Subcutaneous abdominal adipose tissue (tissue), 5 donors: ENCODE measurements around the gene MICALL1.
A peak's percentile ranks its signal among the peaks of the same experiment; 100 is the strongest.
"Not testable (repeated sequence)": the region's sequence is repeated elsewhere in the genome, so short reads cannot be mapped to it uniquely, and the experiment has no call there.

ENCODE experiments used
- H3K27ac ChIP-seq: one replicate; pipeline ENCODE4 v1.7.0; 2013; ENCODE audit warnings: low read depth, mild to moderate bottlenecking, inconsistent platforms, low read length, moderate library complexity
- H3K27me3 ChIP-seq, 5 donors: one replicate each; pipeline ENCODE4 v1.7.0; 2013; ENCODE audit warnings: low read length in 5 of 5, inconsistent platforms in 1 of 5; ENCODE audit not compliant: control insufficient read depth in 5 of 5, insufficient read depth in 4 of 5
- H3K36me3 ChIP-seq, 5 donors: one replicate each; pipeline ENCODE4 v1.7.0; 2013; ENCODE audit warnings: low read length in 5 of 5; ENCODE audit not compliant: control insufficient read depth in 5 of 5, insufficient read depth in 5 of 5
- H3K4me1 ChIP-seq, 5 donors: one replicate each; pipeline ENCODE4 v1.7.0; 2013; ENCODE audit warnings: low read length in 5 of 5, mild to moderate bottlenecking in 3 of 5, moderate library complexity in 1 of 5; ENCODE audit not compliant: control insufficient read depth in 5 of 5, insufficient read depth in 5 of 5
- H3K4me3 ChIP-seq, 5 donors: one replicate each; pipeline ENCODE4 v1.7.0; 2013; ENCODE audit warnings: low read length in 5 of 5, low read depth in 1 of 5
- H3K9ac ChIP-seq, 5 donors: one replicate each; pipeline ENCODE4 v1.7.0; 2013; ENCODE audit warnings: low read length in 5 of 5, mild to moderate bottlenecking in 4 of 5, moderate library complexity in 3 of 5
- H3K9me3 ChIP-seq, 5 donors: one replicate each; pipeline ENCODE4 v1.7.0; 2013; ENCODE audit warnings: low read length in 5 of 5; ENCODE audit not compliant: control insufficient read depth in 5 of 5
- donor health status: healthy.
- donor health status: healthy.
- donor health status: healthy.
- donor health status: healthy.
- donor health status: healthy.

MICALL1 gene

DNA sequence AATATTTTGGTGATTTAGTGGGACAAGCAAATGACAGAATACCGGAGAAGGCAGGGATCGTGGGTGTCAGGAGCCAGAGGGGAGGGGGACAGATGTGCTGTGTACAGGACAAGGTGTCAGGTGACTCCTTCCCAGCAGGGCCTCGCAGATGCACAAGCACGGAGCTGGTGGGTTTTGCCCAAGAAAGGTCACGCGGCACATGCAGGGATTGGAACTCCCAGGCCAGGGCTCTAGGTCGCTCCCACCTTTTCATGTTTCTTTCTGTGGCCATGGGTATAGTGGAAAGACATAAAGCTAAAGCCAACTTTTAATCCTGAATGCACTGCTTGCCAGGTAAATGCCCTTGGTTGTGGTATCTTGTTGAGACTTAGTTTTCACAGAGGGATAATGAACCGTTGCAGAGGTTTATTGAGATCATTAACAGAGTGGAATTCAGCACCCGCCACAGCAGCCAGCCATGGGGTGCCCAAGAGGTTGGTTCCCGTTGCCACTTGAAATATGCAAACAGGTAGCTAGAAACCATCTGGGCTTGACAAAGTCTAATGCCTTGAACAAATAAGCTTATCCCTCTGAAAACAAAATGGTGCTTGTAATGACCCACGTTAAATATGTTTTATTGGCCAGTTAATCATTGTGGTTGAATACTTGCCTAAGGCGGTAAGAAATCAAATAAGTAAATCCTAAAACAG lies 37.2 kb downstream of the MICALL1 start:
- H3K36me3 ChIP-seq, result peaks cover 0 to 42% (median 29%) of the 10 kb centered on the region in 5 donors
- H3K9ac ChIP-seq, result no peak overlapping the region
- no peaks in the 10 kb centered on the region for H3K27me3 ChIP-seq
- H3K4me3 ChIP-seq, result no peak overlapping the region
- H3K9me3 ChIP-seq, result no peaks in the 10 kb centered on the region
- H3K27ac ChIP-seq, result no peak overlapping the region
- peaks cover 0 to 9% (median 7%) of the 10 kb centered on the region in 5 donors for H3K4me1 ChIP-seq

GRCh38 chr22:37943825-37944198 lies 37.7 kb downstream of the MICALL1 start:
- no peaks in the 10 kb centered on the region for H3K27me3 ChIP-seq
- H3K27ac ChIP-seq, result no peak overlapping the region
- H3K9me3 ChIP-seq, result no peaks in the 10 kb centered on the region
- H3K9ac ChIP-seq, result no peak overlapping the region
- H3K36me3 ChIP-seq, result peaks cover 0 to 42% (median 29%) of the 10 kb centered on the region in 5 donors
- no peak overlapping the region for H3K4me3 ChIP-seq
- peaks cover 0 to 9% (median 7%) of the 10 kb centered on the region in 5 donors for H3K4me1 ChIP-seq

- not testable (repeated sequence) for H3K27me3 ChIP-seq, H3K4me3 ChIP-seq, H3K27ac ChIP-seq, H3K4me1 ChIP-seq, H3K9me3 ChIP-seq, H3K9ac ChIP-seq
- peaks cover 0 to 37% (median 27%) of the 10 kb centered on the region in 5 donors for H3K36me3 ChIP-seq
Observed at GRCh38 chr22:37944423-37944822, 38.3 kb downstream of the MICALL1 start.

- not testable (repeated sequence) for H3K4me1 ChIP-seq, H3K27ac ChIP-seq, H3K4me3 ChIP-seq, H3K9ac ChIP-seq, H3K27me3 ChIP-seq, H3K9me3 ChIP-seq
- peaks cover 0 to 13% (median 7%) of the 10 kb centered on the region in 5 donors for H3K36me3 ChIP-seq
Observed at GRCh38 chr22:37947142-37947795, 41.2 kb downstream of the MICALL1 start.

DNA sequence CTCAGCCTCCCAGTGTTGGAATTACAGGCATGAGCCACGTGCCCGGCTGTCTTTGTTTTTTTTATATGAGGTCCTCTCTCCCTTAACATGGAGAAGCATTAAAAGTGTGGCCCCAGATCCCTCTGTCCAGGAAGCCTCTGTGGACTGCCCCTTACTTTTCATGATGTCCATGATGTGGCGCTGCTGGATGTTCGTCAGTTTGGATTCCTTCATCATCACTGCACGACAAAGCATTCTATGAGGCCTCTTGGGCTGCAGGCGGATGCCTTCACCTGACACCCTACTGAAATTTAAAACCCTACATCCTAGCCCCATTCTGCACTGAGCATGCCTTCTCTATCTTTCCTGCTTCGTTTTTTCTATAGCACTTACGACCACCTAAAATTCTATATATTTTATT lies 45.2 kb downstream of the MICALL1 start:
- H3K27ac ChIP-seq, result no peak overlapping the region
- no peaks in the 10 kb centered on the region for H3K9me3 ChIP-seq
- H3K4me3 ChIP-seq, result no peak overlapping the region
- H3K4me1 ChIP-seq, result peaks cover 2 to 26% (median 24%) of the 10 kb centered on the region in 5 donors
- H3K27me3 ChIP-seq, result no peaks in the 10 kb centered on the region
- no peak overlapping the region for H3K9ac ChIP-seq
- no peaks in the 10 kb centered on the region for H3K36me3 ChIP-seq

GRCh38 chr22:37952629-37953028 lies 46.5 kb downstream of the MICALL1 start:
- H3K9me3 ChIP-seq, H3K27ac ChIP-seq, H3K27me3 ChIP-seq: not testable (repeated sequence)
- Histone ChIP-seq H3K36me3 (peaks cover 3 to 12% (median 11%) of the 10 kb centered on the region in 5 donors), H3K9ac (peak overlapping the region in 3 of 5 donors; percentile 97 to 99 (median 98)), H3K4me1 (peaks cover 2 to 26% (median 24%) of the 10 kb centered on the region in 5 donors), H3K4me3 (peak overlapping the region; percentile 81 to 97 (median 96))

GRCh38 chr22:37953062-37953436 lies 47.0 kb downstream of the MICALL1 start:
- Histone ChIP-seq H3K27me3 (no peaks in the 10 kb centered on the region), H3K36me3 (peaks cover 6 to 16% (median 15%) of the 10 kb centered on the region in 5 donors), H3K4me1 (peaks cover 2 to 26% (median 24%) of the 10 kb centered on the region in 5 donors), H3K4me3 (peak overlapping the region; percentile 81 to 97 (median 96)), H3K9ac (peak overlapping the region in 4 of 5 donors; percentile 97 to 99 (median 98)), H3K27ac (no peak overlapping the region), H3K9me3 (no peaks in the 10 kb centered on the region)

GRCh38 chr22:37953437-37954179 lies 47.5 kb downstream of the MICALL1 start, which contains the start of the genes C22orf23 and POLR2F:
C22orf23 (minus strand) TSS chr22:37953601; CDS start chr22:37953149, 452 bp downstream.
POLR2F (plus strand) TSS chr22:37953699; CDS start chr22:37953788, 89 bp downstream.
- H3K36me3 ChIP-seq, result peaks cover 6 to 20% (median 19%) of the 10 kb centered on the region in 5 donors
- H3K4me3 ChIP-seq, result peak within 1 kb of the TSS; percentile 81 to 97 (median 96)
- peaks cover 2 to 26% (median 24%) of the 10 kb centered on the region in 5 donors for H3K4me1 ChIP-seq
- peak within 1 kb of the TSS; percentile 81 for H3K27ac ChIP-seq
- peak within 1 kb of the TSS in 4 of 5 donors; percentile 97 to 99 (median 98) for H3K9ac ChIP-seq
- H3K27me3 ChIP-seq, result no peaks in the 10 kb centered on the region
- H3K9me3 ChIP-seq, result no peaks in the 10 kb centered on the region

- H3K27me3 ChIP-seq, result no peaks in the 10 kb centered on the region
- H3K9ac ChIP-seq, result peak overlapping the region in 3 of 5 donors; percentile 58 to 99 (median 97)
- peaks cover 2 to 26% (median 24%) of the 10 kb centered on the region in 5 donors for H3K4me1 ChIP-seq
- H3K4me3 ChIP-seq, result peak overlapping the region; percentile 81 to 97 (median 96)
- no peak overlapping the region for H3K27ac ChIP-seq
- H3K36me3 ChIP-seq, result peaks cover 6 to 30% (median 30%) of the 10 kb centered on the region in 5 donors
- H3K9me3 ChIP-seq, result no peaks in the 10 kb centered on the region
Observed at GRCh38 chr22:37954686-37955085, 48.6 kb downstream of the MICALL1 start.
